Heart left ventricle (tissue), 16 donors: ENCODE measurements around the gene GSAP. TPM values are rescaled to one million over a fixed set of nuclear protein-coding genes. Genes with fewer than 3 reads are reported as not detected.
A peak's percentile ranks its signal among the peaks of the same experiment; 100 is the strongest.

Source experiments
- ATAC-seq, 4 donors: fragments of 200-7000 bp; cut with Tn5 transposase; one replicate each; pipeline ENCODE4 v1.9.1; 2020 to 2022; ENCODE audit warnings: moderate library complexity in 4 of 4, mild to moderate bottlenecking in 3 of 4, moderate number of reproducible peaks in 1 of 4
- DNase-seq, 5 donors: peaks; one replicate each; pipeline ENCODE4 v3.0.0-alpha.2; 2020
- H3K27ac ChIP-seq, 12 donors: fragments of 200-600 bp; sonication (generic) in 4 of 12; one replicate each; pipeline versions ENCODE4 v1.5.0 to v1.8.0; 2016 to 2022; ENCODE audit warnings: mild to moderate bottlenecking in 2 of 12
- H3K27me3 ChIP-seq, 9 donors: fragments of 200-600 bp; sonication (generic) in 2 of 9; one replicate each; pipeline versions ENCODE4 v1.5.1 to v1.8.0; 2016 to 2022; ENCODE audit warnings: mild to moderate bottlenecking in 3 of 9
- H3K36me3 ChIP-seq, 9 donors: fragments of 200-600 bp; sonication (generic) in 2 of 9; one replicate each; pipeline versions ENCODE4 v1.5.0 to v1.8.0; 2018 to 2022; ENCODE audit warnings: mild to moderate bottlenecking in 2 of 9
- H3K4me1 ChIP-seq, 12 donors: fragments of 200-600 bp; sonication (generic) in 4 of 12; one replicate each; pipeline versions ENCODE4 v1.5.0 to v1.8.0; 2016 to 2022; ENCODE audit warnings: mild to moderate bottlenecking in 3 of 12
- H3K4me3 ChIP-seq, 12 donors: fragments of 200-600 bp; sonication (generic) in 4 of 12; one replicate each; pipeline versions ENCODE4 v1.5.0 to v1.8.0; 2017 to 2022; ENCODE audit warnings: mild to moderate bottlenecking in 9 of 12, moderate library complexity in 4 of 12
- H3K9me3 ChIP-seq, 12 donors: fragments of 200-600 bp; sonication (generic) in 4 of 12; one replicate each; pipeline versions ENCODE4 v1.5.0 to v1.8.0; 2016 to 2022; ENCODE audit warnings: mild to moderate bottlenecking in 1 of 12
- POLR2A ChIP-seq, 2 donors: fragments of 450-650 bp; IDR thresholded peaks; one replicate each; pipeline ENCODE4 v1.6.1; 2017; ENCODE audit warnings: antibody characterized with exemption in 2 of 2, mild to moderate bottlenecking in 2 of 2, moderate library complexity in 2 of 2
- WGBS, 4 donors: extraction: QIAGEN DNeasy Blood & Tissue Kit in 2 of 4; methylation state at CpG; one replicate each; pipeline versions ENCODE4 v1.1.5 to v1.1.7; 2013 to 2018; 5-methylcytosine and 5-hydroxymethylcytosine counted together
- intact Hi-C, 10 donors: fragments of 100-400 bp; cut with DNase I; formaldehyde crosslinking; loops; one replicate each; pipeline versions ENCODE4 v1.11.1 to v1.14.2; 2022
- polyA plus RNA-seq, 2 donors: library from polyadenylated mRNA; stranded (reverse); fragments of 200-250 nt; gene quantifications; one replicate each; pipeline ENCODE4 v1.2.3, GENCODE V29; 2013
- total RNA-seq, 9 donors: library from RNA; depleted of rRNA in 2 of 9; stranded (reverse); fragments of >200 nt in 2 of 9; fragmentation: NEBNext Ultra II Directional in 3 of 9; extraction: Animal tissue kit (Norgen Biotek cat#: 25700) in 3 of 9; gene quantifications; one replicate each; pipeline versions ENCODE4 v1.1.0 to v1.2.4, GENCODE V29; 2016 to 2023
- TF ChIP-seq, protein P1 (sequence below), 12 donors: fragments of 200-600 bp; sonication (generic) in 4 of 12; IDR thresholded peaks; one replicate each; pipeline versions ENCODE4 v1.5.0 to v1.8.0; 2018 to 2022; ENCODE audit warnings: antibody characterized with exemption in 12 of 12, mild to moderate bottlenecking in 5 of 12
- donor health status: ischemic (EF 13 %, LVEDD 7.1; RV severe dilation, severe dysfunction).
- donor health status: healthy with polysubstance abuse.
- donor health status: DM: no; HTN: yes; CAD: no.
- donor health status: DM: no; HTN: no; CAD: no.
- donor health status: ischemic (EF 25% LVEDD 6.9; RV normal size, moderate dysfunction).
- donor health status: ischemic (EF 25% LVEDD 5.7; RV mildly dilated, moderate dysfunction).
- donor health status: healthy.
- donor health status: DM: yes; HTN: yes; CAD: no.
- donor health status: ischemic (EF 35%, LVEDD 5.7; RV mildly dilated, moderate dysfunction).
- donor health status: nonischemic (EF 11% LVEDD 7.7; RV severe dilation, severe dysfunction).
- donor health status: DM: yes; HTN: yes; CAD: no.
- donor health status: PGD.
- donor health status: ischemic (EF 29% LVEDD 5.4; RV normal size, mild dysfunction).
- donor health status: nonischemic (EF 23%, LVEDD 6.1; RV moderate dilation, normal function).

GSAP gene
- total and polyA plus RNA-seq, 11 donors, result 1.7 to 24.9 (median 6.5) TPM

DNA sequence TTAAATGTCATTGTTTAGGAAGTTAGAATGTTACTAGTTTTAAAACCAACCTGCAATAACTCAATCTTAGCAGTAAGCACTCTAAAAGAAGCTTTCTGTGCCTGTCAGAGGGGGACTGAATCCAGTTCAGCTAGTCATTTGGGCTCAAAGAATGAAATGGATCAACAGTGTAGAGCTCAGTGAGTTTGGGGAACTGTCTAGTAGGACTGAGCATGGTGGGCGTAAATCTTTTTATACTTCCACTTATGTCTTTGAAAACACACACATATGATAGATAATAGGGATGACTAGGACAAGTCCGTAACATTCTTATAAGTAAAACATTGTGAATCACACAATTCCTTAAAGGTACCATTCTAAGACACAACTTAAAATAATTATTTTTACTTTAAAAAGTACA is 11.5 kb downstream of the GSAP start:
- DNase-seq (no peak), ATAC-seq (no peak)
- no peak overlapping the region for H3K4me3 ChIP-seq
- no peaks in the 10 kb centered on the region for H3K36me3 ChIP-seq
- no peaks in the 10 kb centered on the region for H3K27me3 ChIP-seq
- no peak overlapping the region for H3K27ac ChIP-seq
- peaks cover 0 to 51% (median 0%) of the 10 kb centered on the region in 12 donors for H3K4me1 ChIP-seq
- H3K9me3 ChIP-seq, result no peaks in the 10 kb centered on the region
- intact Hi-C loops, result no loop called here
- TF ChIP-seq, protein P1, sequence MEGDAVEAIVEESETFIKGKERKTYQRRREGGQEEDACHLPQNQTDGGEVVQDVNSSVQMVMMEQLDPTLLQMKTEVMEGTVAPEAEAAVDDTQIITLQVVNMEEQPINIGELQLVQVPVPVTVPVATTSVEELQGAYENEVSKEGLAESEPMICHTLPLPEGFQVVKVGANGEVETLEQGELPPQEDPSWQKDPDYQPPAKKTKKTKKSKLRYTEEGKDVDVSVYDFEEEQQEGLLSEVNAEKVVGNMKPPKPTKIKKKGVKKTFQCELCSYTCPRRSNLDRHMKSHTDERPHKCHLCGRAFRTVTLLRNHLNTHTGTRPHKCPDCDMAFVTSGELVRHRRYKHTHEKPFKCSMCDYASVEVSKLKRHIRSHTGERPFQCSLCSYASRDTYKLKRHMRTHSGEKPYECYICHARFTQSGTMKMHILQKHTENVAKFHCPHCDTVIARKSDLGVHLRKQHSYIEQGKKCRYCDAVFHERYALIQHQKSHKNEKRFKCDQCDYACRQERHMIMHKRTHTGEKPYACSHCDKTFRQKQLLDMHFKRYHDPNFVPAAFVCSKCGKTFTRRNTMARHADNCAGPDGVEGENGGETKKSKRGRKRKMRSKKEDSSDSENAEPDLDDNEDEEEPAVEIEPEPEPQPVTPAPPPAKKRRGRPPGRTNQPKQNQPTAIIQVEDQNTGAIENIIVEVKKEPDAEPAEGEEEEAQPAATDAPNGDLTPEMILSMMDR (IDR thresholded peaks at IDR 0.05), result no peak
- no peak for TF ChIP-seq POLR2A (IDR thresholded peaks at IDR 0.05)
- 95 to 98% (median 96%) methylated on average over 2 of the region's 2 CpGs for WGBS, 4 donors

DNA sequence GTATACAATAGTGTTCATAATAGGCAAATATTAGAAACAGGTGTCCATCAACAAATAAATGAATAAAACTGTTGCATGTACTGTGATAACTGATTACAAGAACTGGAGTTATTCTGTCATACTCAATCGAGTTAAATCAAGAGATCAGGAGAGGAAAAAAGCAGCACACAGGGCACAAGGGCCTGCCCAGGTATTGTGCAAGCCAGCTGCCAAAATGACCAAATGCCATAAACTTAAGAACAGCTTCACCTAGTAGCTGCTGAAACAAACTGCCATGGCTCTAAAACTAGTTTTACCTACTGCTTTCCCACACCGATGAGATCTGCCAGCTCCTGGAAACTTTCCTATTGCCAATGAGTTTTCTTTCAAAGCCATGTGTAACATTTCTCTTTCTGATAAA is 12.2 kb downstream of the GSAP start:
- intact Hi-C loops, result no loop called here
- Histone ChIP-seq H3K36me3 (no peaks in the 10 kb centered on the region), H3K27me3 (no peaks in the 10 kb centered on the region), H3K4me3 (no peak overlapping the region), H3K27ac (no peak overlapping the region), H3K9me3 (no peaks in the 10 kb centered on the region), H3K4me1 (peaks cover 0 to 45% (median 0%) of the 10 kb centered on the region in 12 donors)
- WGBS, 4 donors, result 64 to 70% (median 66%) methylated on average over 2 of the region's 2 CpGs
- no peak for DNase-seq
- no peak for TF ChIP-seq POLR2A (IDR thresholded peaks at IDR 0.05)
- TF ChIP-seq, protein P1 (IDR thresholded peaks at IDR 0.05), result no peak
- no peak for ATAC-seq

DNA sequence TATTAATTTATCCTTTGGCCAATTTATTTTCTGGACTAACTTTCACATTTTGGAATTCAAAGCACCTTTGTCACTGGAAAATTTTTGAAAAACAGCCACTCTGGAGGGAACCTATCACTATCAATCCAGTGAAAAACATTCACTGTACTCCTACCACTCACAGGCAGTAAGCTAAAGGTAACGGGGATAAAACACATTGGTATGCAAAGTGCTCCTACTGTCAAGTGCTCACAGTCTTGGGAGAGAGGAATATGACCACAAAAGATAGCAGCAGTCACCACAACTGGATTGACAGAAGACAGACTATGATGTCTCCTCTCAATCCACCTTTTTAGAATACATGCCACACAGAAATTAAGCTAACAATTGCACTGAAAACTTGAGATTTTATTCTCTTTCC is 13.3 kb downstream of the GSAP start:
- no peak for ATAC-seq
- Histone ChIP-seq H3K4me3 (no peak overlapping the region), H3K36me3 (no peaks in the 10 kb centered on the region), H3K27ac (no peak overlapping the region), H3K27me3 (no peaks in the 10 kb centered on the region), H3K9me3 (no peaks in the 10 kb centered on the region), H3K4me1 (peaks cover 0 to 33% (median 0%) of the 10 kb centered on the region in 12 donors)
- DNase-seq, result no peak
- no peak for TF ChIP-seq POLR2A (IDR thresholded peaks at IDR 0.05)
- TF ChIP-seq, protein P1 (IDR thresholded peaks at IDR 0.05), result no peak
- WGBS, 4 donors, result 52 to 61% (median 53%) methylated on average over 1 of the region's 1 CpG
- intact Hi-C loops, result no loop called here

DNA sequence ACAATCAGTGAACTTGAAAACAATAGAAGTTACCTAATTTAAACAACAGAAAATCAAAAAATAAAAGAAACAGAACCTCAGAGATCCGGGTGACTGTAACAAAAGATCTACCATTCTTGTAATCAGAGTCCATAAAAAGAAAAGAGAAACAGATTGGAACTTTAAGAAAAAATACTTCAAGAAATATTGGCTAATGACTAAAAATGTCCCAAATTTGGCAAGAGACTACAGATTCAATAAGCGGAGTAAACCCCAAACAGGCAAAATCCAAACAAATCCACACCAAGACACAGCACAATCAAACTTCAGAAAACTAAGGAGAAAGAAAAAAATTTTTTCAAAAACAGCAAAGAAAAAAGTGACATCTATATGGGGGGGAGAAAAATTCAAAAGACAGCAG is 15.1 kb downstream of the GSAP start:
- ATAC-seq (no peak), DNase-seq (no peak)
- H3K4me1 ChIP-seq, result peaks cover 0 to 25% (median 0%) of the 10 kb centered on the region in 12 donors
- intact Hi-C loops, result no loop called here
- 84 to 95% (median 92%) methylated on average over 2 of the region's 2 CpGs for WGBS, 4 donors
- H3K36me3 ChIP-seq, result peaks cover 0 to 11% (median 0%) of the 10 kb centered on the region in 9 donors
- no peaks in the 10 kb centered on the region for H3K27me3 ChIP-seq
- peak overlapping the region in 1 of 12 donors; percentile 52 for H3K27ac ChIP-seq
- H3K4me3 ChIP-seq, result no peak overlapping the region
- no peaks in the 10 kb centered on the region for H3K9me3 ChIP-seq
- TF ChIP-seq POLR2A (IDR thresholded peaks at IDR 0.05), result no peak
- TF ChIP-seq, protein P1 (IDR thresholded peaks at IDR 0.05), result no peak
